K562 (cell line): ENCODE measurements around the gene NRP2. TPM values are rescaled to one million over a fixed set of nuclear protein-coding genes. Genes with fewer than 3 reads are reported as not detected.

ENCODE experiments used
- ATAC-seq: fragments of 200-7000 bp; cut with Tn5 transposase; 3 replicates; pipeline ENCODE4 v1.9.1; 2020; ENCODE audit warnings: moderate library complexity
- BruUV-seq: library from RNA; stranded (reverse); fragments of 400-500 nt; replicated peaks from 2 replicates; lab custom pipeline; 2021; lab: Mats Ljungman, UMichigan
- CTCF ChIA-PET: fragments of 300-600 bp; formaldehyde crosslinking; extraction: SDS; loops from one replicate; lab custom pipeline; 2021; ENCODE audit warnings: low intra/inter-chr PET ratio; lab: Yijun Ruan, JAX
- POLR2A ChIA-PET: fragments of 300-600, 350-650 bp; sonication (Branson Sonifier 250); formaldehyde crosslinking; extraction: SDS; loops from one replicate; lab custom pipeline; 2021; ENCODE audit warnings: antibody characterized with exemption, inconsistent platforms; lab: Yijun Ruan, JAX
- DNase-seq, 4 experiments: peaks; one replicate each; pipeline versions ENCODE4 v3.0.0 to v3.0.0-alpha.2; 2011 to 2018; ENCODE audit warnings: low spot score in 3 of 4, mixed read lengths in 3 of 4; ENCODE audit errors: extremely low read depth in 1 of 4
- FAIRE-seq: peaks from 2 replicates; lab custom pipeline; 2011; peaks lifted over from hg19 to GRCh38; lab: Jason Lieb, UNC
- H2AFZ ChIP-seq: 2 replicates; pipeline ENCODE4 v1.6.0; 2011; ENCODE audit warnings: low read depth, low read length, control low read depth, inconsistent platforms
- H3K27ac ChIP-seq: fragments of 200-600 bp; 3 replicates; pipeline ENCODE4 v1.8.0; 2011; ENCODE audit warnings: low read depth, mild to moderate bottlenecking, control low read depth, inconsistent platforms, low read length, moderate library complexity, mixed read lengths; ENCODE audit errors: extremely low read depth
- H3K27me3 ChIP-seq, 2 experiments: fragments of 300-600 bp in 1 of 2; 2 replicates in 1 of 2; 3 replicates in 1 of 2; pipeline versions ENCODE4 v1.6.0 to v1.8.0; 2011; ENCODE audit warnings: inconsistent platforms in 2 of 2, low read length in 2 of 2, mild to moderate bottlenecking in 1 of 2, mixed read lengths in 1 of 2, moderate library complexity in 1 of 2; ENCODE audit not compliant: control insufficient read depth in 2 of 2, insufficient read depth in 2 of 2
- H3K36me3 ChIP-seq: fragments of 300-600 bp; 3 replicates; pipeline ENCODE4 v1.8.0; 2011; ENCODE audit warnings: mild to moderate bottlenecking, low read length, inconsistent platforms; ENCODE audit not compliant: control insufficient read depth, insufficient read depth
- H3K4me1 ChIP-seq, 2 experiments: fragments of 200-600 bp in 1 of 2; replicated peaks in 1 of 2; 2 replicates in 1 of 2; 3 replicates in 1 of 2; pipeline versions ENCODE4 v1.5.1 to v1.8.0; 2011; ENCODE audit warnings: inconsistent platforms in 2 of 2, low read length in 2 of 2, mild to moderate bottlenecking in 1 of 2, mixed read lengths in 1 of 2, moderate library complexity in 1 of 2; ENCODE audit not compliant: control insufficient read depth in 2 of 2, insufficient read depth in 2 of 2
- H3K4me2 ChIP-seq: 2 replicates; pipeline ENCODE4 v1.6.1; 2011; ENCODE audit warnings: low read length, control low read depth, inconsistent platforms, mixed read lengths; ENCODE audit not compliant: insufficient read depth
- H3K4me3 ChIP-seq: fragments of 200-600 bp; sonication (generic), shearing (Covaris generic); 2 replicates; pipeline ENCODE4 v1.5.1; 2016; ENCODE audit warnings: control low read depth, inconsistent platforms
- H3K79me2 ChIP-seq: fragments of 200-600 bp; 3 replicates; pipeline ENCODE4 v1.8.0; 2011; ENCODE audit warnings: low read length, inconsistent platforms; ENCODE audit not compliant: control insufficient read depth, insufficient read depth
- H3K9ac ChIP-seq, 2 experiments: 2 replicates each; pipeline versions ENCODE4 v1.6.0 to v1.6.1; 2011; ENCODE audit warnings: low read depth in 2 of 2, low read length in 2 of 2, control low read depth in 1 of 2, inconsistent platforms in 1 of 2, mild to moderate bottlenecking in 1 of 2, mixed read lengths in 1 of 2; ENCODE audit not compliant: insufficient read depth in 1 of 2
- H3K9me1 ChIP-seq: one replicate; pipeline ENCODE4 v1.6.0; 2011; ENCODE audit warnings: inconsistent platforms, mild to moderate bottlenecking, low read length, moderate library complexity; ENCODE audit not compliant: control insufficient read depth, insufficient read depth
- H3K9me3 ChIP-seq: replicated peaks from 2 replicates; pipeline ENCODE4 v1.5.1; 2011; ENCODE audit warnings: low read depth, low read length, inconsistent platforms; ENCODE audit not compliant: control insufficient read depth, insufficient read depth
- H4K20me1 ChIP-seq: replicated peaks from 2 replicates; pipeline ENCODE4 v1.6.1; 2011; ENCODE audit warnings: low read length, inconsistent platforms, mixed read lengths; ENCODE audit not compliant: control insufficient read depth, insufficient read depth
- BHLHE40 ChIP-seq: IDR thresholded peaks from 2 replicates; pipeline ENCODE4 v1.6.1; 2011; ENCODE audit warnings: low read length, improper control_type of control experiment
- HDAC3 ChIP-seq: fragments of 450-650 bp; IDR thresholded peaks from 2 replicates; pipeline ENCODE4 v1.6.1; 2018; ENCODE audit warnings: borderline replicate concordance, mild to moderate bottlenecking, moderate library complexity; ENCODE audit not compliant: partially characterized antibody
- NBN ChIP-seq: fragments of 450-650 bp; IDR thresholded peaks from 2 replicates; pipeline ENCODE4 v1.6.1; 2016; ENCODE audit warnings: low read depth, mild to moderate bottlenecking
- RFX7 ChIP-seq: fragments of 250-450 bp; sonication (Bioruptor Pico); IDR thresholded peaks from 2 replicates; pipeline ENCODE4 v1.5.1; 2021; ENCODE audit warnings: mild to moderate bottlenecking
- WGBS: fragments of 100-300 bp; shearing (Covaris generic); methylation state at CpG from one replicate; pipeline ENCODE4 v1.1.6; 2016; ENCODE audit warnings: low coverage, mixed read lengths; ENCODE audit not compliant: insufficient coverage; ENCODE audit errors: missing lambda C conversion rate; 5-methylcytosine and 5-hydroxymethylcytosine counted together
- in situ Hi-C: fragments of 300-500 bp; cut with MboI; formaldehyde crosslinking; loops from 4 replicates; pipeline ENCODE4 v1.15.0; 2018; ENCODE audit warnings: inconsistent platforms, mixed read lengths
- intact Hi-C: fragments of 100-400 bp; cut with micrococcal nuclease; formaldehyde crosslinking; loops from 2 replicates; pipeline ENCODE4 v1.14.2; 2022
- polyA plus RNA-seq, 8 experiments: library from polyadenylated mRNA; depleted of rRNA in 4 of 8; stranded (reverse) in 5 of 8; unstranded in 3 of 8; fragments of >200 nt; fragmentation: Nextera tagmentation in 2 of 8; fragmentation: Illumina TruSeq in 1 of 8; extraction: Ambion mirVana in 2 of 8; extraction: Trizol in 1 of 8; gene quantifications; 2 replicates each; pipeline versions ENCODE4 v1.2.1 to v1.2.3, GENCODE V29; 2011 to 2014; ENCODE audit warnings: inconsistent platforms in 1 of 8, missing spikeins in 1 of 8
- total RNA-seq, 7 experiments: library from RNA; depleted of rRNA in 6 of 7; stranded (reverse); fragments of >200 nt in 6 of 7; fragmentation: Illumina TruSeq in 2 of 7; extraction: Trizol in 2 of 7; gene quantifications; 2 replicates each; pipeline versions ENCODE4 v1.2.1 to v1.2.3, GENCODE V29; 2011 to 2021; ENCODE audit warnings: low replicate concordance in 1 of 7

Gene NRP2
- total and polyA plus RNA-seq, 9 of the 15 experiments (the other 6 are each of a cell fraction or from before 2014, with no cell fraction given) = 0.05 to 0.31 (median 0.15) TPM; not detected in 5

DNA sequence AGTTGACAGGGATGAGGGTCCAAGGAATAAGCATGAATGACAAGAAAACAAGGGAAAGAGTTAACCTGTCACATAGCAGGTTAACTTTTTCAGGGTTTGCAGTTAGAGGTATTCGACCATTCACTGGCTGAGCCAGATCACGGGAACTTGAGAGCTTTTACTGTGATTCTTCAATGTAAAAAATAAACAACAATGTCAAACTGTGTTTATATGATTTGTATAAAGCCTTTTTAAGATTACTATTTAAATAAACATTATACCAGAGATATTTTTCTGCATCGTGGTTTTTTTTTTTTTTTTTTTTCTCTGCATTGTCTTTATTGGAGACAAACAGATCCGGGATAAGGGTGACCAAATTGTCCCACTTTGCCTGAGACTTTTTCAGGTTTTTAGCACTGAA is 115.6 kb downstream of the NRP2 start:
- Histone ChIP-seq H3K27ac (no peak overlapping the region), H3K9me1 (no peaks in the 10 kb centered on the region), H3K9ac (no peak overlapping the region), H3K27me3 (peaks cover 3 to 18% of the 10 kb centered on the region in 2 experiments; a peak in 3 of 5 replicates), H3K36me3 (no peaks in the 10 kb centered on the region), H3K4me2 (no peak overlapping the region), H3K9me3 (no peaks in the 10 kb centered on the region), H3K4me1 (no peaks in the 10 kb centered on the region), H4K20me1 (no peaks in the 10 kb centered on the region), H3K79me2 (no peaks in the 10 kb centered on the region), H2AFZ (no peak overlapping the region), H3K4me3 (no peak overlapping the region)
- no peak for TF ChIP-seq RFX7 (CRISPR knock-in tag)
- intact Hi-C loops = no loop called here
- WGBS = 0% methylated on average over 4 of the region's 4 CpGs
- BruUV-seq = no TSS peak
- DNase-seq = no peak
- ChIA-PET POLR2A (no interaction called here), CTCF (no interaction called here)
- in situ Hi-C loops = no loop called here
- no peak for FAIRE-seq
- ATAC-seq = no peak

DNA sequence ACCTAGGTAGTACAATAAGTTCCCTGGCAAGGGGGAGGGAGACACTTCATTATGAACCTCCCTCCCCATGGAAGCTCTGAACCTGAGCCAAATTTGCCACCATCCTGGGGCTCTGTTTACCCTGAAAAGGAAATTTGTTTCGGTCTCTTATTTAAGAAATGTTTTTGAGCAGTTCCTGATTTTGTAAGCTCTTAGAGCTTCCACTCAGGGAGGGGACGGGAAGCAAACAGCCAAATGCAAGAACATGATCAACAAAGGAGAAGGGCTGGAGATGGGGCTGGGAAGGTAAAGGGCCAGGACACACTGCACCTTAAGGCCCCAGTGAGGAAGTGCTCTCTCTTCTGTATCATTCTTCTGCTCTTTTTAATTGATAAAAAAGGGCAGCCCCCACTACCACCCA is 117.9 kb downstream of the NRP2 start:
- FAIRE-seq (no peak), DNase-seq (no peak), ATAC-seq (no peak)
- H3K36me3 ChIP-seq = no peaks in the 10 kb centered on the region
- no peaks in the 10 kb centered on the region for H3K9me3 ChIP-seq
- no peaks in the 10 kb centered on the region for H4K20me1 ChIP-seq
- H3K9ac ChIP-seq = no peak overlapping the region
- TF ChIP-seq BHLHE40 (no peak), HDAC3 (no peak), NBN (no peak)
- 0% methylated on average over 1 of the region's 2 CpGs for whole genome bisulfite sequencing
- in situ Hi-C loops (no loop called here), intact Hi-C loops (no loop called here)
- no peak overlapping the region for H3K4me3 ChIP-seq
- no peak overlapping the region for H3K4me2 ChIP-seq
- no TSS peak for BruUV-seq
- no peaks in the 10 kb centered on the region for H3K4me1 ChIP-seq
- peaks cover 3 to 18% of the 10 kb centered on the region in 2 experiments; a peak in 3 of 5 replicates for H3K27me3 ChIP-seq
- no peaks in the 10 kb centered on the region for H3K9me1 ChIP-seq
- H2AFZ ChIP-seq = no peak overlapping the region
- ChIA-PET POLR2A (interaction anchor here (0.6 kb wide), 1 partner anchor 10 kb away, joined by 3 read pairs; no protein-coding TSS in a partner anchor), CTCF (no interaction called here)
- no peaks in the 10 kb centered on the region for H3K79me2 ChIP-seq
- no peak overlapping the region for H3K27ac ChIP-seq
